Kidney glomerular epithelial cell (primary cell): ENCODE data around the gene KMT2A.
"Not testable (repeated sequence)": the region's sequence is repeated elsewhere in the genome, so short reads cannot be mapped to it uniquely, and the experiment has no call there.

ENCODE experiments used
- DNase-seq: peaks from one replicate; lab custom pipeline; 2025; lab: John Stamatoyannopoulos, UW

Gene KMT2A

GRCh38 chr11:118435893-118436624 lies at the start of gene KMT2A:
Gene KMT2A, plus strand, starts transcription at chr11:118436492. Its CDS starts 21 bp downstream, at chr11:118436513.
- DNase-seq = peak; percentile 93

GRCh38 chr11:118396097-118396501 lies 40.2 kb upstream of the KMT2A start:
- DNase-seq = no peak

GRCh38 chr11:118397448-118397847 lies 38.8 kb upstream of the KMT2A start:
- no peak for DNase-seq

GRCh38 chr11:118398791-118399559 lies 37.3 kb upstream of the KMT2A start:
- DNase-seq = no peak

GRCh38 chr11:118401151-118401879 lies 35.0 kb upstream of the KMT2A start, which contains the start of gene ATP5MG:
Gene ATP5MG, plus strand, starts transcription at chr11:118401606. Its CDS starts 60 bp downstream, at chr11:118401666.
- peak; percentile 92 for DNase-seq

GRCh38 chr11:118401880-118402590 lies 34.3 kb upstream of the KMT2A start:
- peak; percentile 61 for DNase-seq

GRCh38 chr11:118402594-118402993 lies 33.7 kb upstream of the KMT2A start:
- not testable (repeated sequence) for DNase-seq

GRCh38 chr11:118406599-118407166 lies 29.6 kb upstream of the KMT2A start:
- DNase-seq = no peak

- no peak for DNase-seq
Measured at GRCh38 chr11:118410055-118410745, 26.1 kb upstream of the KMT2A start.

- DNase-seq = no peak
Measured at GRCh38 chr11:118411530-118411929, 24.8 kb upstream of the KMT2A start.

- DNase-seq = no peak
Measured at GRCh38 chr11:118412921-118413320, 23.4 kb upstream of the KMT2A start.

GRCh38 chr11:118415062-118415738 lies 21.1 kb upstream of the KMT2A start:
- DNase-seq = no peak

- DNase-seq = peak; percentile 61
Measured at GRCh38 chr11:118415739-118416068, 20.6 kb upstream of the KMT2A start.

GRCh38 chr11:118416900-118417299 lies 19.4 kb upstream of the KMT2A start:
- DNase-seq = not testable (repeated sequence)

- peak; percentile 54 for DNase-seq
Measured at GRCh38 chr11:118417801-118418200, 18.5 kb upstream of the KMT2A start.

GRCh38 chr11:118418766-118419165 lies 17.5 kb upstream of the KMT2A start:
- DNase-seq = peak; percentile 19

- DNase-seq = no peak
Measured at GRCh38 chr11:118427707-118428106, 8.6 kb upstream of the KMT2A start.

- no peak for DNase-seq
Measured at GRCh38 chr11:118430956-118431355, 5.3 kb upstream of the KMT2A start.

GRCh38 chr11:118434123-118434552 lies 2.2 kb upstream of the KMT2A start:
- DNase-seq = no peak

- DNase-seq = peak; percentile 14
Measured at GRCh38 chr11:118434553-118435289, 1.6 kb upstream of the KMT2A start.
